Lung (tissue), 12 donors: ENCODE data around the gene SIRT2. TPM values are rescaled to one million over a fixed set of nuclear protein-coding genes. Genes with fewer than 3 reads are reported as not detected.
"Not testable (repeated sequence)": the region's sequence is repeated elsewhere in the genome, so short reads cannot be mapped to it uniquely, and the experiment has no call there.

Experiments
- ATAC-seq: fragments of 200-7000 bp; cut with Tn5 transposase; one replicate; pipeline ENCODE4 v1.9.1; 2020; ENCODE audit warnings: moderate number of reproducible peaks; ENCODE audit not compliant: insufficient read depth, low FRiP score
- DNase-seq, 3 donors: peaks; one replicate each; pipeline ENCODE4 v3.0.0-alpha.2; 2013 to 2017
- H3K27ac ChIP-seq, 2 donors: one replicate each; pipeline ENCODE4 v1.5.1; 2013; ENCODE audit warnings: mild to moderate bottlenecking in 2 of 2, moderate library complexity in 2 of 2, control low read depth in 1 of 2, inconsistent platforms in 1 of 2, low read depth in 1 of 2, low read length in 1 of 2
- H3K27me3 ChIP-seq, 3 donors: one replicate each; pipeline ENCODE4 v1.5.1; 2013; ENCODE audit warnings: low read length in 2 of 3; ENCODE audit not compliant: control insufficient read depth in 3 of 3, insufficient read depth in 3 of 3
- H3K36me3 ChIP-seq, 4 donors: one replicate each; pipeline ENCODE4 v1.5.1; 2013; ENCODE audit warnings: low read length in 4 of 4, mild to moderate bottlenecking in 1 of 4, moderate library complexity in 1 of 4; ENCODE audit not compliant: control insufficient read depth in 4 of 4, insufficient read depth in 4 of 4
- H3K4me1 ChIP-seq, 5 donors: one replicate each; pipeline ENCODE4 v1.5.1; 2013; ENCODE audit warnings: low read length in 5 of 5, mild to moderate bottlenecking in 2 of 5, moderate library complexity in 1 of 5; ENCODE audit not compliant: control insufficient read depth in 5 of 5, insufficient read depth in 5 of 5
- H3K4me3 ChIP-seq: one replicate; pipeline ENCODE4 v1.5.1; 2013; ENCODE audit warnings: mild to moderate bottlenecking, control low read depth, moderate library complexity
- H3K9ac ChIP-seq, 2 donors: one replicate each; pipeline ENCODE4 v1.5.1; 2013; ENCODE audit warnings: low read length in 2 of 2, control low read depth in 1 of 2; ENCODE audit not compliant: insufficient read depth in 1 of 2
- H3K9me3 ChIP-seq, 4 donors: one replicate each; pipeline ENCODE4 v1.5.1; 2013; ENCODE audit warnings: low read length in 3 of 4, mild to moderate bottlenecking in 1 of 4, moderate library complexity in 1 of 4; ENCODE audit not compliant: control insufficient read depth in 4 of 4, insufficient read depth in 3 of 4
- WGBS, 2 donors: extraction: QIAGEN DNeasy Blood & Tissue Kit; methylation state at CpG; one replicate each; pipeline ENCODE4 v1.1.7; 2013; 5-methylcytosine and 5-hydroxymethylcytosine counted together
- polyA plus RNA-seq, 2 donors: library from polyadenylated mRNA; stranded (reverse); fragments of 200-250 nt; gene quantifications; one replicate each; pipeline ENCODE4 v1.2.1, GENCODE V29; 2013
- total RNA-seq, 2 donors: library from RNA; depleted of rRNA in 1 of 2; stranded (reverse); fragments of >200 nt in 1 of 2; gene quantifications; one replicate each; pipeline ENCODE4 v1.2.1, GENCODE V29; 2014 to 2021
- TF ChIP-seq, protein P1 (sequence below): IDR thresholded peaks from 2 replicates; pipeline ENCODE4 v1.5.1; 2012; ENCODE audit warnings: mild to moderate bottlenecking; ENCODE audit errors: control extremely low read depth, extremely low read depth
- donor health status: control.
- donor health status: control.
- donor health status: Bipolar disorder and iron deficiency.
- donor health status: healthy.
- donor health status: DM: yes; HTN: yes; CAD: no.

Gene SIRT2
- total and polyA plus RNA-seq, 4 donors = 35.5 to 54.8 (median 48.5) TPM

DNA sequence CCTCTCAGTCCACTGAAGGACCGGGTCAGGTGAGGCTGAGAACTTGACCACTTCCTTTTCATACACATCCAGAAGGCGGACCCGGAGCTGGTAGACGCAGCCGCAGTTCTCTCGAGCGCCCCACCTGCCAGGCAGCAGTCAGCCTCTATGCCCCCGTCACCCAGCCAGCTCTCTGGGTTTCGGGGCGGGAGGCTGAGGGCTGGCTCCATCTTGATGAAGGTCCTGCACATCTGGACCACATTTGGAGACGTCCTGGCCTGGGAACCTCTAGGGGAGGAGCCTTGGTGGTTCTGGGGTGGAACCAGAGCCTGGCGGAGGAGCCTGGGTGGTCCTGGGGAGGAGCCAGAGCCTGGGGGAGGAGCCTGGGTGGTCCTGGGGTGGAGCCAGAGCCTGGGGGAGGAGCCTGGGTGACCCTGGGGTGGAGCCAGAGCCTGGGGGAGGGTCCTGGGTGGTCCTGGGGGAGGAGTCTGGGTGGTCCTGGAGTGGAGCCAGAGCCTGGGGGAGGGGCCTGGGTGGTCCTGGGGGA, 45.6 kb upstream of the SIRT2 start:
- WGBS, 2 donors = 85 to 92% methylated on average over 12 of the region's 12 CpGs
- ATAC-seq (no peak), DNase-seq (no peak)

GRCh38 chr19:38942471-38943181, 43.2 kb upstream of the SIRT2 start:
- Histone ChIP-seq H3K36me3 (peaks cover 0 to 20% (median 12%) of the 10 kb centered on the region in 4 donors), H3K4me3 (no peak overlapping the region), H3K9ac (no peak overlapping the region), H3K27me3 (no peaks in the 10 kb centered on the region), H3K27ac (no peak overlapping the region), H3K9me3 (no peaks in the 10 kb centered on the region), H3K4me1 (no peaks in the 10 kb centered on the region)
- WGBS, 2 donors = 77 to 89% methylated on average over 20 of the region's 20 CpGs
- TF ChIP-seq, protein P1, sequence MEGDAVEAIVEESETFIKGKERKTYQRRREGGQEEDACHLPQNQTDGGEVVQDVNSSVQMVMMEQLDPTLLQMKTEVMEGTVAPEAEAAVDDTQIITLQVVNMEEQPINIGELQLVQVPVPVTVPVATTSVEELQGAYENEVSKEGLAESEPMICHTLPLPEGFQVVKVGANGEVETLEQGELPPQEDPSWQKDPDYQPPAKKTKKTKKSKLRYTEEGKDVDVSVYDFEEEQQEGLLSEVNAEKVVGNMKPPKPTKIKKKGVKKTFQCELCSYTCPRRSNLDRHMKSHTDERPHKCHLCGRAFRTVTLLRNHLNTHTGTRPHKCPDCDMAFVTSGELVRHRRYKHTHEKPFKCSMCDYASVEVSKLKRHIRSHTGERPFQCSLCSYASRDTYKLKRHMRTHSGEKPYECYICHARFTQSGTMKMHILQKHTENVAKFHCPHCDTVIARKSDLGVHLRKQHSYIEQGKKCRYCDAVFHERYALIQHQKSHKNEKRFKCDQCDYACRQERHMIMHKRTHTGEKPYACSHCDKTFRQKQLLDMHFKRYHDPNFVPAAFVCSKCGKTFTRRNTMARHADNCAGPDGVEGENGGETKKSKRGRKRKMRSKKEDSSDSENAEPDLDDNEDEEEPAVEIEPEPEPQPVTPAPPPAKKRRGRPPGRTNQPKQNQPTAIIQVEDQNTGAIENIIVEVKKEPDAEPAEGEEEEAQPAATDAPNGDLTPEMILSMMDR = no peak
- ATAC-seq (no peak), DNase-seq (no peak)

More for the DNA sequence above, 45.6 kb upstream of the SIRT2 start:
- Histone ChIP-seq H3K4me1 (peaks cover 0 to 3% (median under 1%) of the 10 kb centered on the region in 5 donors), H3K9me3 (peaks cover 0 to 2% (median 0%) of the 10 kb centered on the region in 4 donors), H3K36me3 (peaks cover 0 to 22% (median 12%) of the 10 kb centered on the region in 4 donors), H3K4me3 (no peak overlapping the region), H3K27ac (no peak overlapping the region), H3K27me3 (no peaks in the 10 kb centered on the region), H3K9ac (no peak overlapping the region)
- TF ChIP-seq, protein P1 = no peak

- DNase-seq (no peak), ATAC-seq (no peak)
- Histone ChIP-seq H3K4me3 (no peak overlapping the region), H3K9me3 (no peaks in the 10 kb centered on the region), H3K9ac (no peak overlapping the region), H3K4me1 (no peaks in the 10 kb centered on the region), H3K27ac (no peak overlapping the region), H3K36me3 (peaks cover 0 to 19% (median 11%) of the 10 kb centered on the region in 4 donors), H3K27me3 (no peaks in the 10 kb centered on the region)
- TF ChIP-seq, protein P1 = no peak
- WGBS, 2 donors = 85 to 90% methylated on average over 2 of the region's 2 CpGs
Observed at GRCh38 chr19:38941979-38942378, 42.6 kb upstream of the SIRT2 start.

- ATAC-seq, H3K4me3 ChIP-seq, H3K9me3 ChIP-seq, H3K27ac ChIP-seq, DNase-seq, H3K27me3 ChIP-seq, H3K9ac ChIP-seq, H3K4me1 ChIP-seq: not testable (repeated sequence)
- WGBS, 2 donors = 76 to 80% methylated on average over 5 of the region's 5 CpGs
- H3K36me3 ChIP-seq = peaks cover 0 to 14% (median 8%) of the 10 kb centered on the region in 4 donors
Observed at GRCh38 chr19:38941466-38941865, 42.0 kb upstream of the SIRT2 start.
